ENCODE data around the gene CALU.

CALU gene

GRCh38 chr7:128726059-128726736, 13.0 kb upstream of the CALU start:
- Histone ChIP-seq H3K9me3 (no peaks in the 10 kb centered on the region), H3K4me1 (ENCODE audit: control insufficient read depth in 1 of 2, insufficient read depth in 1 of 2, low read depth in 1 of 2, low read length in 1 of 2) (peaks cover 0 to 7% of the 10 kb centered on the region in 2 experiments), H3K4me3 (ENCODE audit: low read depth in 1 of 2, low read length in 1 of 2) (no peak overlapping the region), H3K27ac (no peak overlapping the region), H3K27me3 (peaks cover 20% of the 10 kb centered on the region), H3K36me3 (no peaks in the 10 kb centered on the region)
- TF ChIP-seq, protein P1, sequence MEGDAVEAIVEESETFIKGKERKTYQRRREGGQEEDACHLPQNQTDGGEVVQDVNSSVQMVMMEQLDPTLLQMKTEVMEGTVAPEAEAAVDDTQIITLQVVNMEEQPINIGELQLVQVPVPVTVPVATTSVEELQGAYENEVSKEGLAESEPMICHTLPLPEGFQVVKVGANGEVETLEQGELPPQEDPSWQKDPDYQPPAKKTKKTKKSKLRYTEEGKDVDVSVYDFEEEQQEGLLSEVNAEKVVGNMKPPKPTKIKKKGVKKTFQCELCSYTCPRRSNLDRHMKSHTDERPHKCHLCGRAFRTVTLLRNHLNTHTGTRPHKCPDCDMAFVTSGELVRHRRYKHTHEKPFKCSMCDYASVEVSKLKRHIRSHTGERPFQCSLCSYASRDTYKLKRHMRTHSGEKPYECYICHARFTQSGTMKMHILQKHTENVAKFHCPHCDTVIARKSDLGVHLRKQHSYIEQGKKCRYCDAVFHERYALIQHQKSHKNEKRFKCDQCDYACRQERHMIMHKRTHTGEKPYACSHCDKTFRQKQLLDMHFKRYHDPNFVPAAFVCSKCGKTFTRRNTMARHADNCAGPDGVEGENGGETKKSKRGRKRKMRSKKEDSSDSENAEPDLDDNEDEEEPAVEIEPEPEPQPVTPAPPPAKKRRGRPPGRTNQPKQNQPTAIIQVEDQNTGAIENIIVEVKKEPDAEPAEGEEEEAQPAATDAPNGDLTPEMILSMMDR (IDR thresholded peaks at IDR 0.05) = no peak

DNA sequence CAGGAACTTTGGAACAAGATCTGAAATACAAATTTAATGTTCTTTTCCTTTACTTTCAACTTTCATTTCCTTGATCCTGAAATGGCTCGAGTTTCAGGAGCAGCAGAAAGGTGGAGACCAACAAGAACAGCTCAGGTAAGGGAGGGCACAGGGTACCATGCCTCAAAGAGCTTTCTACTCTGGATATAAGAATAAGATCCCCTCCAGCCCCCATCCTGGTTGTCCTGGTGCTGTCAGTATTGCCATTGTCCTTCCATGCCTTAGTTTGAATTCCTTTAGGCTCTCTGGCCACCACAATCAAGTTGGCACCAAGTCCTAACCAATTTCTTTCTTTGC, 12.5 kb upstream of the CALU start:
- TF ChIP-seq, protein P1 (IDR thresholded peaks at IDR 0.05) = no peak
- H3K27me3 ChIP-seq = peaks cover 20% of the 10 kb centered on the region
- no peaks in the 10 kb centered on the region for H3K36me3 ChIP-seq
- no peaks in the 10 kb centered on the region for H3K9me3 ChIP-seq
- peaks cover 0 to 7% of the 10 kb centered on the region in 2 experiments for H3K4me1 ChIP-seq (ENCODE audit: control insufficient read depth in 1 of 2, insufficient read depth in 1 of 2, low read depth in 1 of 2, low read length in 1 of 2)
- no peak overlapping the region for H3K4me3 ChIP-seq (ENCODE audit: low read depth in 1 of 2, low read length in 1 of 2)
- H3K27ac ChIP-seq = no peak overlapping the region

- Histone ChIP-seq H3K4me3 (ENCODE audit: low read depth in 1 of 2, low read length in 1 of 2) (no peak overlapping the region), H3K4me1 (ENCODE audit: control insufficient read depth in 1 of 2, insufficient read depth in 1 of 2, low read depth in 1 of 2, low read length in 1 of 2) (peaks cover 0 to 7% of the 10 kb centered on the region in 2 experiments), H3K36me3 (no peaks in the 10 kb centered on the region), H3K9me3 (no peaks in the 10 kb centered on the region), H3K27ac (no peak overlapping the region), H3K27me3 (peaks cover 17% of the 10 kb centered on the region)
- TF ChIP-seq, protein P1 (IDR thresholded peaks at IDR 0.05) = no peak
These were observed 11.9 kb upstream of the CALU start for GRCh38 chr7:128727239-128727638.

DNA sequence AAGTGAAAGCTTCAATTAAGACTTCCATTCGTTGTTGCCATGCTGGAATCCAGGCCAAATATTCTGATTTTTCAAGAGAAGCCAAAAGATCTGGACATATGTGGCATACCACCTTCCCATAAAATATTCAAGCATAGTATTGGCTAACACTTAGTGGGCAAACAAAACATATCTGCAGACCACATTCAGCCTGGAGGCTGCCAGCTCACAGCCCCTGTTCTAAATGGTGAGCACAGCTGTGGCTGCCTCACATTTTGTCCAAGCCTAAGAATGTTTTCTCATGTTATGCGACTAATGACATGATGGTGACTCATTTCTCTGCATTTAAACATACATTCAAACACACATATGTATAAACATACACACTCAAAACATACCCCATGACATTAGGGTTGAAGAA, 10.6 kb upstream of the CALU start:
- Histone ChIP-seq H3K4me1 (ENCODE audit: control insufficient read depth in 1 of 2, insufficient read depth in 1 of 2, low read depth in 1 of 2, low read length in 1 of 2) (peaks cover 0 to 7% of the 10 kb centered on the region in 2 experiments), H3K36me3 (no peaks in the 10 kb centered on the region), H3K27ac (no peak overlapping the region), H3K4me3 (ENCODE audit: low read depth in 1 of 2, low read length in 1 of 2) (no peak overlapping the region), H3K9me3 (no peaks in the 10 kb centered on the region), H3K27me3 (peaks cover 15% of the 10 kb centered on the region)
- TF ChIP-seq, protein P1 (IDR thresholded peaks at IDR 0.05) = no peak

DNA sequence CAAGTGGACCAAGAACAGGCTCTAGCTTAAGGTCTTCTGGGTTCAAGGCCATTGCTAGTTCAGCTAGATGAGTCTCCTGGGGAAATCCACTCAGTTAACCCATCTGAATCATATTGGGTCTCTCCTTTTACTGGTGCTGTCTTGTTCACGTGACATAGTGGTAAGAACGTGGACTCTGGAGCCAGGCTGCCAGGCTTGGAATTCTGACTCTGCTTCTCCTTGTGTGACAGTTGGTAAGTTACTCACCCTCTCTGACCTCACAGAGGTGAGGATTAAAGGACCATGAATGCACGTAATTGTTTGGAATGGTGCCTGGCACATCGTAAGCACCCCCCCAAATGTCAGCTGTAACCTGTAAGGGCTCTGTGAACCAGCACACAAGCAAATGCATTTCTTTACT, 9.7 kb upstream of the CALU start:
- Histone ChIP-seq H3K27me3 (peaks cover 15% of the 10 kb centered on the region), H3K4me3 (ENCODE audit: low read depth in 1 of 2, low read length in 1 of 2) (no peak overlapping the region), H3K4me1 (ENCODE audit: control insufficient read depth in 1 of 2, insufficient read depth in 1 of 2, low read depth in 1 of 2, low read length in 1 of 2) (peaks cover 0 to 7% of the 10 kb centered on the region in 2 experiments), H3K36me3 (no peaks in the 10 kb centered on the region), H3K27ac (no peak overlapping the region), H3K9me3 (no peaks in the 10 kb centered on the region)
- TF ChIP-seq, protein P1 (IDR thresholded peaks at IDR 0.05) = no peak

Measured in neutrophil (primary cell).